Activated naive CD4-positive, alpha-beta T cell treated with anti-CD3 and anti-CD28 coated beads for 36 hours (primary cell): ENCODE measurements around the gene ASTN2. TPM values are rescaled to one million over a fixed set of nuclear protein-coding genes. Genes with fewer than 3 reads are reported as not detected.

Source experiments
- CTCF ChIA-PET: fragments of 350-600 bp; sonication (Branson Sonifier 250); formaldehyde crosslinking; loops from one replicate; lab custom pipeline; 2021; ENCODE audit warnings: antibody characterized with exemption; lab: Charles Lee
- DNase-seq: peaks from one replicate; pipeline ENCODE4 v3.0.0-alpha.2; 2020
- H3K27ac Mint-ChIP-seq: one replicate; pipeline ENCODE4 v1.8.0; 2021; ENCODE audit warnings: mild to moderate bottlenecking, mixed read lengths
- H3K27me3 Mint-ChIP-seq: one replicate; pipeline ENCODE4 v1.8.0; 2021; ENCODE audit warnings: low read depth, mixed read lengths
- H3K36me3 Mint-ChIP-seq: one replicate; pipeline ENCODE4 v1.8.0; 2021; ENCODE audit warnings: low read depth, mixed read lengths
- H3K4me1 Mint-ChIP-seq: one replicate; pipeline ENCODE4 v1.8.0; 2021; ENCODE audit warnings: low read depth, mixed read lengths
- H3K4me3 Mint-ChIP-seq: one replicate; pipeline ENCODE4 v1.8.0; 2021; ENCODE audit warnings: mild to moderate bottlenecking, moderate library complexity, mixed read lengths
- H3K9me3 Mint-ChIP-seq: one replicate; pipeline ENCODE4 v1.8.0; 2021; ENCODE audit warnings: mixed read lengths
- intact Hi-C: fragments of 100-400 bp; cut with micrococcal nuclease; formaldehyde crosslinking; loops from one replicate; pipeline ENCODE4 v1.15.1; 2023
- total RNA-seq, 2 experiments: library from RNA; stranded (reverse); gene quantifications; one replicate each; pipeline ENCODE4 v1.2.3, GENCODE V29; 2021

ASTN2 gene
- total RNA-seq, 2 experiments from 2014 or later, result 6.0 to 6.6 TPM

DNA sequence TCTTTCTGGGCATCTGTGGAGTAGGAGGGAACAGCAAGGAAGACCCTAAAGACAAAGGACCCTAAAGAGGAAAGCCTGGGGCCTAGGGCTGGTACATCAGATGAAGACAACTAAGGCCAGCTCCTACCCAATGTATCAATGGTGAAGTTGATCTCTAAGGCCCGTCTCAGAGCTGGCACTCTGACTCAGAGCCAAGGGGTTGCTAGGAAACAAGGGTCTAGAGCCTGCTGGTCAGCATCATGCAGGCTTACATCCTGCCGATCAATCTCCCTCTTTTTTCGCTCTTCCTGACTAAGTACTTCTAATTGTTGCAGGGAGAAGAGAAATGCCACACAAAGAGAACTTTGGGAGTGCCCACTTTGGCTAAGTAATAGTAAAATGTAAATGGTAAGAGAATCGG, 701.6 kb downstream of the ASTN2 start:
- no peaks in the 10 kb centered on the region for H3K27me3 Mint-ChIP-seq
- H3K4me3 Mint-ChIP-seq, result no peak overlapping the region
- H3K36me3 Mint-ChIP-seq, result no peaks in the 10 kb centered on the region
- intact Hi-C loops, result no loop called here
- H3K27ac Mint-ChIP-seq, result no peak overlapping the region
- peaks cover 5% of the 10 kb centered on the region for H3K4me1 Mint-ChIP-seq
- no peak for DNase-seq
- CTCF ChIA-PET, result no interaction called here
- H3K9me3 Mint-ChIP-seq, result no peaks in the 10 kb centered on the region

DNA sequence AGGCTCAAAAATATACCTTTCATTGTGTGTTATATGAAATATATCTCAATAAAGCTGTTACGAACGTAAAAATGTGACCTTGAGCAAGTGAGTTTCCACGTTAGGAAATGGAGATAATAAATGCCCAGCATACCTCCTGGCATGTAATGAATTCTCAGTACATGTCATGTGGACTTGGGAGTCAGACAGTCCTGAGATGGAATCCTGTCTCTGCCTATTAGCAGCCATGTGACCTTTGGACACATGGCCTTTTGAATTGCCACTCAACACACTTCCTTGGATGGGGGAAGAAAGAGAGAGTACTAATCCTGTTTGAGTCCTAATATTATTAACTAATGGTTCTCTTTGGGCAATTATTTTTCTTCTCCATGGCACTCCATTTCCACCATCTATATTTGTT, 702.1 kb downstream of the ASTN2 start:
- CTCF ChIA-PET, result no interaction called here
- Mint-ChIP-seq H3K4me3 (no peak overlapping the region), H3K4me1 (peaks cover 5% of the 10 kb centered on the region), H3K27me3 (no peaks in the 10 kb centered on the region), H3K27ac (no peak overlapping the region), H3K36me3 (no peaks in the 10 kb centered on the region), H3K9me3 (no peaks in the 10 kb centered on the region)
- no peak for DNase-seq
- intact Hi-C loops, result no loop called here

DNA sequence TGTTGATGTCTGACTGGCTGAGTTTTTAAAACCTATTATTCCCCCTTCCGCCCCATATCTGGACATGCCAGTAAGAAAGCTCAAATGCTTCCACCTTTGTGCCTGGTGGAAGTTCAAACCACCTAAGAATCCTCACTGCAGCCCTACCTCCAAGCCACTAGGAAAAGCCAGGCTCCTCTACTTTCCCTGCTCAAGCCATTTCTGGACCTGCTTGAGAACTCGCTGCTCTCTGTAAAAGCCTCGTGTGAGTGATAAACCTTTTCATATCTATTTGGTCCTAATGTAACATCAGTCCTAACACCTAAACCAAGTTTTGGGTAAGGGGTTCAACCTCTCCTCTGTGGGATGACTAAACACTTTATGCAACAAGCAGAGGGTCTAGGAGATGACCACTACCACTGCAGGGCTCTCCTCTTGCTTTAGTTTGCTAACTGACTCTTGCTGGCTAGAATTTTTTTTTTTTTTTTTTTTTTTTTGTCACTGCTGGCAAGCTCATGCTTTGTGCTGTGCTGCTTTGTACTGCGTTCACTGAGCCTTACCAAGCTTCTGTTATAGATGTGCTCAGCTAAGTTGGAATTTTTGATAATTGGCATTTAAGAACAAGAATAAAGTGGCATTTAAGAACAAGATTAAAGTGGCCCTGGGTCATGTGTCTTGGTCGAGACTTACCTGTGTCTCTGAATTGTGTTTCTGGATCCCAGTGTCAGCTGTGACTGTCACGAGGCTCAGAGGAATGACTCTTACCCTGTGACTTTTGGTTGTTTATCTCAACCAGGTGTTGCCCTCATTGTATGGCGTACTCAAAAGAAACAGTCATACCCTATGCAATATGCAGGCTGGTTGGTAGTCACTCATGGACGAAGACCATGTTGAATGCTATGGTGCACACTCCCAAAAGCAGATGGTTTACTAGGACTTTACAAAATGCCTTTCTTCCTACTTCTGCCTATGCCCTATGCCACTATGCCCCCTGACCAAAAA, 708.3 kb downstream of the ASTN2 start:
- H3K27ac Mint-ChIP-seq, result no peak overlapping the region
- DNase-seq, result no peak
- H3K36me3 Mint-ChIP-seq, result peaks cover 12% of the 10 kb centered on the region
- peaks cover 5% of the 10 kb centered on the region for H3K9me3 Mint-ChIP-seq
- CTCF ChIA-PET, result no interaction called here
- no peak overlapping the region for H3K4me3 Mint-ChIP-seq
- H3K27me3 Mint-ChIP-seq, result no peaks in the 10 kb centered on the region
- peaks cover 9% of the 10 kb centered on the region for H3K4me1 Mint-ChIP-seq
- intact Hi-C loops, result no loop called here

DNA sequence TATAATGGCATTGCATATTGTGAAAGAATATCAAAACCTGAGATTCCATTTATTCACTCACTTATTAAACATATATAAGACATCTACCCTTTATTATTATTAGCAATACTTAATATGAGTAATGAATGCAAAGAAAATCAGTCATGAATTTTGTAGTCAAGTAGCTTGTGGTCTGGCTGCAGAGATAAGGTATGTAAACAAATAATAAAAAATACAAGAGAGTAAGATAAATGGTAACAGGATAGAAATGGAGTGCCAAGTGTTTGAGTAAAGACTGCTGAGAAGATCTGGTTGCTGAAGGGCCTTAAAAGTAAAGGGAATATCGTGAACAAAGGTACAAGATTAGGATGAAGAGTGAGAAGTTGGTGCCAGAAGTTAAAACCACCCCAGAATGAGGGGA, 709.3 kb downstream of the ASTN2 start:
- Mint-ChIP-seq H3K27ac (no peak overlapping the region), H3K4me1 (peaks cover 19% of the 10 kb centered on the region), H3K27me3 (no peaks in the 10 kb centered on the region), H3K36me3 (peaks cover 21% of the 10 kb centered on the region), H3K9me3 (peaks cover 12% of the 10 kb centered on the region), H3K4me3 (no peak overlapping the region)
- CTCF ChIA-PET, result no interaction called here
- intact Hi-C loops, result no loop called here
- DNase-seq, result no peak

DNA sequence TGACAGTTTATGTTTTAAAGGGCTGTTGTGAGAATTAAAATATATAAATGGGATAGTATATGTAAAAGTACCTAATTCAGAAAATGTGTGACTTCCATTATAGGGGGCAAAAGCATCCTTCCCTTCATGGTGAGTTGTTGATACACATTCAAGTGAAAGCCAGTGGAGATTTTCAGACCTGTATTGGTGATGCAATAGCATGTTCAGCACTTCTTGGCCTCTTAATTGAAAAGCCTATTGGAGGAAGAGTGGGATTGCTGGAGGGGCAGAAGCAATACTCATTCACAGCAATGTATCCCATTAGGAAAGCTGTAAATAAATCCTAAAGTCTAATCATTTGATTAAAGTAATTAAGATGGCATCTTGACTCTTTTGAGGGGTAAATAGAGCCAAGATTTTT, 710.4 kb downstream of the ASTN2 start:
- DNase-seq, result no peak
- H3K4me1 Mint-ChIP-seq, result peaks cover 26% of the 10 kb centered on the region
- no peak overlapping the region for H3K27ac Mint-ChIP-seq
- CTCF ChIA-PET, result interaction anchor here (0.8 kb wide), 1 partner anchor 19 kb away, joined by 4 read pairs; no protein-coding TSS in a partner anchor
- intact Hi-C loops, result no loop called here
- no peak overlapping the region for H3K4me3 Mint-ChIP-seq
- H3K9me3 Mint-ChIP-seq, result peaks cover 22% of the 10 kb centered on the region
- peaks cover 31% of the 10 kb centered on the region for H3K36me3 Mint-ChIP-seq
- H3K27me3 Mint-ChIP-seq, result no peaks in the 10 kb centered on the region

DNA sequence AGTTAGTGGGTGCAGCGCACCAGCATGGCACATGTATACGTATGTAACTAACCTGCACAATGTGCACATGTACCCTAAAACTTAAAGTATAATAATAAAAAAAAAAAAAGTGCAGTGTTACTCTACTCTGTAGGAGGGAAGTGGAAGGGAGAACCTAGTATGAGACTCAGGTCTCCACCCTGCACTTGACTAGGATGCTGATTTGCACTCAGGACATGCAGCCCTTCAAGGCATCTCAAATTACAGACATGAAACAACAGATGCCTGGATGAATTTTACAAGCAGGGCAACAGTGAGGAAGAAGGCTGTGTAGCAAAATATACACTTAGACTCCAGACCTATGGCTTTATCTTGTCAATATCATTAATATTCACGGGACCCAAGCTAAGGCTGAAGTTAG, 711.2 kb downstream of the ASTN2 start:
- no peaks in the 10 kb centered on the region for H3K27me3 Mint-ChIP-seq
- H3K27ac Mint-ChIP-seq, result no peak overlapping the region
- H3K4me1 Mint-ChIP-seq, result peaks cover 26% of the 10 kb centered on the region
- CTCF ChIA-PET, result no interaction called here
- intact Hi-C loops, result no loop called here
- DNase-seq, result no peak
- peaks cover 40% of the 10 kb centered on the region for H3K36me3 Mint-ChIP-seq
- peaks cover 24% of the 10 kb centered on the region for H3K9me3 Mint-ChIP-seq
- no peak overlapping the region for H3K4me3 Mint-ChIP-seq

DNA sequence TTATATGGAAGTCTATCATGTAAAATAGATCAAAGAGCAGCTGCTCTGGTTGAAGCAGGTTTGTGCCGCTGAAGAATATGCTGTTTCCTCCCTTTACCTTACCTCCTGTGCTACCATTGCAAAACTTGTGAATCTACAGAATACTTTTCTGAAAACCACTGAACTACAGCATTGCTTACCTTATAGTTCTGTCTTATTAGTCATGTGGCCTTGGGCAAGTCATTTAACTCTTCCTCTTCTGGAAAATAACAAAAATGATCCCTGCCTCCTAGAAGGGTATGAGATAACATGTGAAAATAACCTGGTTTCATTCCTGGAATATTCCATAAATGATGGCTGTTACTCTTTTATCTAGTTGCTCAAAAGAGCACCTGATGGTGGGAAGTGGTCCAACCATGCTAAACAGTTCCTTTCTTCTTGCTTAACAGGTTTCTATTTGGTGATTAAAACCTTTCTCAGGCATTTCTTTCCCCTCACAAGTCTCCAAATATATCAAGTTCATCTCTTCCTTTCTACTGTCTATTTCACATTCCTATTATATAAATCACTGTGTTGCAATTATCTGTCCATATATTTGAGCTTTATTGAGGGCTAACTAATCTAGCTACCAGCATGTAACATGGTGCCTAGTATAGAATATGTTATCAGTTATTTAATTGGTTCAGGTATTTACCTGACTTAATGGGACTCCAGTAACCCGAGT, 712.8 kb downstream of the ASTN2 start:
- Mint-ChIP-seq H3K27me3 (no peaks in the 10 kb centered on the region), H3K4me3 (no peak overlapping the region), H3K27ac (peak overlapping the region; percentile 51), H3K4me1 (peaks cover 26% of the 10 kb centered on the region), H3K9me3 (peaks cover 29% of the 10 kb centered on the region), H3K36me3 (peaks cover 55% of the 10 kb centered on the region)
- CTCF ChIA-PET, result no interaction called here
- intact Hi-C loops, result loop anchor here (1.0 kb wide), 2 partner anchors 9 to 15 kb away; partner anchors contain the start of gene TRIM32
- no peak for DNase-seq

DNA sequence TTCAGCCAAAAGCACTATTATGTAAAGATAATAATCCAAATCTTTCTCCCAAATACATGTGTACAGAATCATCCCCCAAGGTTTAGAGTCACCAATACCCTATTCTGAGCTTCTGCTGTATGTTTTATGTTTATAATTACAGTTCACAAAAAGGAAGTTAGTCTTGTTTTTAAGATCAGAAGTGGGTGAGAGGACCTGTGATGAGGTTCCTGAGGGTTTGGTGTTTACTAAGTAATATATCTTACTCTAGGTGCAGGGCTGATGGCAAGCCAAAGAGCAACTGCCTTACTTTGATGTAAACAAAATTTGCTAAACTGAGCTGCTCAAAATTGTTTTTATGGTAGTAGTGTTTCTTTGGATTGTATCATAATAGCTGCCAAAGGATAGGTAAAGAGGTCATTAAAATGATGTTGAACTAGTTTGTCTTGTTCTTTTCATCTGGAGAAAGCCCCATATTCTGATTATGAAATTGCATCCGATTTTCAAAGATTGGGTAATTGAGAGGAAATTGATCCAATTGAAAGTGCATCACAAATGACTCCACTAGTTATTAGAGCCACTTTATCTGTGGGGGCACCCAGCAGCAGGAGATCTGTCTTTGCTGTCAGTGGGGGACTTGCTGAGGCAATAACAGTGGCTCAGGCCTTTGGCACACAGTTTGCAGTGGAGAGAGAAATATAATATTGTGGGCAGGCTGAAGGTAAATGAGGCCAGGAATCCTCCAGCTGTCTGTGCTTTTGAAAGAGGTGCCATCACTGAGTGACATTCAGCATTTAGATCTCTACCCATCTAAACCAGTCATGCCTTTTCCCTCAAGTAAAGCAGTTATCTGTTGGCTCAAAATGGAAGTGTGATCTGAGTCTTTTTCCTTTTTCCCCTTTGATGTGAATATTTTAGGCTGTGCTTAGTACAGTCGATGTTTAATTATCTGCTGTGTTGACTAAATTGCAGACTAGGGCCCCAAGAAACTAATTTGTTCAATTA, 713.7 kb downstream of the ASTN2 start:
- H3K27me3 Mint-ChIP-seq, result no peaks in the 10 kb centered on the region
- H3K4me3 Mint-ChIP-seq, result no peak overlapping the region
- intact Hi-C loops, result loop anchor here (1.0 kb wide), 2 partner anchors 8 to 14 kb away; partner anchors contain the start of gene TRIM32
- DNase-seq, result no peak
- peaks cover 61% of the 10 kb centered on the region for H3K36me3 Mint-ChIP-seq
- CTCF ChIA-PET, result no interaction called here
- peaks cover 29% of the 10 kb centered on the region for H3K9me3 Mint-ChIP-seq
- H3K4me1 Mint-ChIP-seq, result peaks cover 29% of the 10 kb centered on the region
- H3K27ac Mint-ChIP-seq, result peak overlapping the region; percentile 77

DNA sequence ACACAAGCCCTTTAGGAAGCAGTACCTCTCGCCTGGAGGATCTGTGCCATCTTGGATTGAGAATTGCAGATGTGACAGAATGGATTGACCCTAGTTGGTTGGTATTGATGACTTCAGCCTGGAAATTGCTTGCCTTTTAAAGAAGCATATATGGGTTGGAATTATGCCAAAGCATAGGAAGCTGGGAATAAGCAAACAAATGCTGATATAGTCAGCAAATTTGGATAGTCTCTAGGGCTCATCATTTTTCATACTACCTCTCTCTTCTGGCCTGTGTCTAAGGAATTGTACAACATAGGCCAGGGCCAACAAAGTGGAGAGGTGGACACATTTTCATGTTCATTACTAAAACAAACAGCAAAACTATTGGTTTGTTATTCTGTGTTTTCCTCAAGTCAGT, 714.6 kb downstream of the ASTN2 start:
- Mint-ChIP-seq H3K4me1 (peaks cover 34% of the 10 kb centered on the region), H3K9me3 (peaks cover 26% of the 10 kb centered on the region), H3K36me3 (peaks cover 69% of the 10 kb centered on the region), H3K4me3 (no peak overlapping the region), H3K27me3 (no peaks in the 10 kb centered on the region), H3K27ac (no peak overlapping the region)
- CTCF ChIA-PET, result no interaction called here
- no peak for DNase-seq
- intact Hi-C loops, result no loop called here

DNA sequence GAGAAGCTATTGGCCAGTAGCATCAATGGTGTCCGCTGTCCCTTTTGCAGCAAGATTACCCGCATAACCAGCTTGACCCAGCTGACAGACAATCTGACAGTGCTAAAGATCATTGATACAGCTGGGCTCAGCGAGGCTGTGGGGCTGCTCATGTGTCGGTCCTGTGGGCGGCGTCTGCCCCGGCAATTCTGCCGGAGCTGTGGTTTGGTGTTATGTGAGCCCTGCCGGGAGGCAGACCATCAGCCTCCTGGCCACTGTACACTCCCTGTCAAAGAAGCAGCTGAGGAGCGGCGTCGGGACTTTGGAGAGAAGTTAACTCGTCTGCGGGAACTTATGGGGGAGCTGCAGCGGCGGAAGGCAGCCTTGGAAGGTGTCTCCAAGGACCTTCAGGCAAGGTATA, 717.0 kb downstream of the ASTN2 start:
- H3K4me3 Mint-ChIP-seq, result no peak overlapping the region
- H3K27ac Mint-ChIP-seq, result no peak overlapping the region
- DNase-seq, result no peak
- peaks cover 26% of the 10 kb centered on the region for H3K9me3 Mint-ChIP-seq
- intact Hi-C loops, result no loop called here
- no peaks in the 10 kb centered on the region for H3K27me3 Mint-ChIP-seq
- CTCF ChIA-PET, result interaction anchor here (0.6 kb wide), 1 partner anchor 15 kb away, joined by 4 read pairs; no protein-coding TSS in a partner anchor
- peaks cover 75% of the 10 kb centered on the region for H3K36me3 Mint-ChIP-seq
- H3K4me1 Mint-ChIP-seq, result peaks cover 47% of the 10 kb centered on the region

DNA sequence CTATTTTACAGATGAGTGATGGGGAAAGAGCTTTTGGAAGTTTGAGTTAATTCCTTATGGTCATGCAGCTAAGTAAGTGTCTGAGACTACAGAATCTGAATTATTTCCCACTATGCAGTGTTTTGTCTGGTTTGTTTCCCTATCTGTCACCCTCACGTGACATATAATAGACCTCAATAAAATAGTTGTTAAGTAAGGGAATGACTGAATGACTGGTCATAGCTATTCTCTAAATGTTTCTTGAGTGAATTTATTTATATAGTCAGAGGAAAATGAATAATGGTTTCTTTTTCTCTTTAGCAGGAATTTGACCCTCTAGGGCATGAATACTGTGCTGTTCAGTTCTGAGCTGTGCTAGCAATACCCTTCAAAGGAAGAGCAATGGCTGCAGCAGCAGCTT, 717.5 kb downstream of the ASTN2 start:
- Mint-ChIP-seq H3K27ac (no peak overlapping the region), H3K9me3 (peaks cover 26% of the 10 kb centered on the region), H3K4me3 (no peak overlapping the region), H3K4me1 (peaks cover 52% of the 10 kb centered on the region), H3K27me3 (no peaks in the 10 kb centered on the region), H3K36me3 (peaks cover 70% of the 10 kb centered on the region)
- no peak for DNase-seq
- intact Hi-C loops, result no loop called here
- CTCF ChIA-PET, result no interaction called here

DNA sequence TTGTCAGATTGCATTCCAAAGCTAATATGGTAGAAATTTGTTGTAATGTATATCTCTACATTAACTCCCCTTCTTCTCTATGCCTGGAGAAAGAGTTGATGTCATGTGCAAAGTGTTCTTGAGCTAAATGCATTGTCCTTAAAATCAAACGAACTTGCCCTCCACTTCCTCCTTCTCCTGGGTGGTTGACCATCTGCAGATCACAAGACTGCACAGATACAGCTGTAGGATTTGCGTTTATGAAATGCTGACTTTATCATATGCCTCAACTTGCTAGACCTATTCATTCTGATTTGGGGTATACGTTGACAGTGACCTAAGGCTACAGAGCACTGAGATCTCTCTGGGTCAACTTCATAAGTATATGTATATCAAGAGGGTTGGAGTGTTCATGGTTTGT, 719.4 kb downstream of the ASTN2 start:
- Mint-ChIP-seq H3K9me3 (peaks cover 16% of the 10 kb centered on the region), H3K27me3 (no peaks in the 10 kb centered on the region), H3K27ac (no peak overlapping the region), H3K36me3 (peaks cover 52% of the 10 kb centered on the region), H3K4me1 (peaks cover 49% of the 10 kb centered on the region), H3K4me3 (no peak overlapping the region)
- CTCF ChIA-PET, result no interaction called here
- intact Hi-C loops, result no loop called here
- DNase-seq, result no peak
